ENCODE data around the gene GNPTAB. TPM values are rescaled to one million over a fixed set of nuclear protein-coding genes. Genes with fewer than 3 reads are reported as not detected.

The GNPTAB gene
- total RNA-seq: 10 to 100 TPM; 15.5 to 27.2 TPM

DNA sequence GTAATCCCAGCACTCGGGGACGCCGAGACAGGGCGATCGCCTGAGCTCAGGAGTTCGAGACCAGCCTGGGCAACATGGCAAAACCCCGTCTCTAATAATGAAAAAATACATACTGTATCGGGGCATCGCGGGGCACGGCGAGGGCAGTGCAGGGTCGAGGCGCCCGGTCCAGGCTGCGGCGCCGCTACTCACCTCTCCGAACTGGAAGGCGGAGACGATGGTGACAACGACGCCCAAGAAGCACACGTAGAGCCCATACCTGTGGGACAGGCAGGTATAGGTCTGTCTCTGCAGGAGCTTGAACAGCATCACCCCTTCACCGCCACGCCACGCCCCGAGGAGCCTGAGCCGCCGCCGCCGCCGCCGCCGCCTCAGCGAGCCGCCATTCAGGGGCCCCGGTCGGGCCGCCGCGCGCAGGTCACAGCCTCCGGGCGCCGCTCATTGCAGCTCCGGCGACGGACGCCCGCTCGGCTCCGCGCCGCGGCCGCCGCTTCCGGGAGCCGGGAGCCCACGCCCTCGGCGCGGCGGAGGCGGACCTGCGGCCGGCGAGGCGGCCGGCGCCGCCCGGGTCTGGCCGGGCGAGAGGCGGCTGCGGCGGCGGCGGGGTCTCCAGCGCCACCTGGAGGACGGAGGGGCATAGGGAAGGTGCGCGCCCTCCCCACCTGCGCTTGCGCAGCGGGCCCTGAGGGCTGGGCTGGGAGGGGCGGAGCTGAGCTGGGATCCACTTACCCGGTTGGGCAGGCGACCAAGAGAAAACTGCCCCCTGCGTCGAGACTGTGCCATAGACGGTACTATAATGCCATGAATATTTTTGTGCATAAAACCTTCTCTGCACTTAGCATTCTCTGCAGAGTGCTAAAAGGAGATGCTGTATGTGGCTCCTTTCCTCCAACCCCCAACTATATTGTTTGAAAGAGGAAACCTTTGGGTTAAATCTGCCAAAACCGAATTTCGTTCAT, at the start of gene GNPTAB:
Gene GNPTAB (minus strand): TSS at position 593 of the 959 bp plus-strand sequence. CDS start 284 bp downstream, at position 309.
- H3K4me1 ChIP-seq: peaks cover 15% of the 10 kb centered on the region
- peak within 1 kb of the TSS; percentile 43 to 85 (median 77) for H3K27ac ChIP-seq
- H3K4me3 ChIP-seq: peak within 1 kb of the TSS; percentile 45 to 84
- intact Hi-C loops (cut with DNase I): loop anchor here (5.0 kb wide), 1 partner anchor 338 kb away; no protein-coding TSS in a partner anchor
- no peaks in the 10 kb centered on the region for H3K9me3 ChIP-seq
- ATAC-seq: peak; percentile 98
- TF ChIP-seq, protein P1, sequence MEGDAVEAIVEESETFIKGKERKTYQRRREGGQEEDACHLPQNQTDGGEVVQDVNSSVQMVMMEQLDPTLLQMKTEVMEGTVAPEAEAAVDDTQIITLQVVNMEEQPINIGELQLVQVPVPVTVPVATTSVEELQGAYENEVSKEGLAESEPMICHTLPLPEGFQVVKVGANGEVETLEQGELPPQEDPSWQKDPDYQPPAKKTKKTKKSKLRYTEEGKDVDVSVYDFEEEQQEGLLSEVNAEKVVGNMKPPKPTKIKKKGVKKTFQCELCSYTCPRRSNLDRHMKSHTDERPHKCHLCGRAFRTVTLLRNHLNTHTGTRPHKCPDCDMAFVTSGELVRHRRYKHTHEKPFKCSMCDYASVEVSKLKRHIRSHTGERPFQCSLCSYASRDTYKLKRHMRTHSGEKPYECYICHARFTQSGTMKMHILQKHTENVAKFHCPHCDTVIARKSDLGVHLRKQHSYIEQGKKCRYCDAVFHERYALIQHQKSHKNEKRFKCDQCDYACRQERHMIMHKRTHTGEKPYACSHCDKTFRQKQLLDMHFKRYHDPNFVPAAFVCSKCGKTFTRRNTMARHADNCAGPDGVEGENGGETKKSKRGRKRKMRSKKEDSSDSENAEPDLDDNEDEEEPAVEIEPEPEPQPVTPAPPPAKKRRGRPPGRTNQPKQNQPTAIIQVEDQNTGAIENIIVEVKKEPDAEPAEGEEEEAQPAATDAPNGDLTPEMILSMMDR (IDR thresholded peaks at IDR 0.05): peak; percentile 54 to 99 (median 90)
- TF ChIP-seq POLR2A (IDR thresholded peaks at IDR 0.05): peak; percentile 20 to 49 (median 21)
- WGBS, 2 donors: 0 to 1% methylated on average over 12 to 92 of the region's 96 CpGs
- no peaks in the 10 kb centered on the region for H3K36me3 ChIP-seq (replicated peaks in 1 of 2; ENCODE audit: insufficient read depth in 1 of 2, low read depth in 2 of 2)
- peak; percentile 96 to 98 (median 96) for DNase-seq
- no peaks in the 10 kb centered on the region for H3K27me3 ChIP-seq

DNA sequence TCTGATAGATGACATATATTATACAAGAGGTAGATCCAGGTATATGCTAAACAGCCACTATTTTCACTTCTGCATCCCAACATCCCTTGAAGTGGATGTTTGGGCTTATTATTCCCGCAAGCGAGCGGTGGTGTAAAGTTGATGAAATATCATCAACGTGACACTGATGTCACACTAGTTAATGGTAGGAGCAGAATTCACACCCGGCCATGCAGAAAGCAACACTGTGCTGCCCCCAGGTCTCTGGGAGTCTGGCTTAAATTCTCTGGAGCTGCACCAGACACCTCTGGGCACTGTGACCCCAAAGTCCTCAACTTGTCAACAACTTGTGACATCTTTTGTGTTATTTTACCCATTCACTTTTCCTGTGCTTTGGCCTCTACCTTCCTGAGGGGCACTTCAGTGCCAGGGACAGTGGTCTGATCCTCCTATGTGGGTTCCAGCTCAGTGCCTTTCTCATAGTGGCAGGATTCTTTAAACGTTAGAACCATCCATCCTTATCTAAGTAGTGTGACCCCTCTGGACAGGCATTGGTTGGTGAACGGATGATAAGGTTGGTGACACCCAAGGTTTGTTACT, 47.6 kb upstream of the GNPTAB start:
- TF ChIP-seq, protein P1 (IDR thresholded peaks at IDR 0.05): no peak
- no peak for TF ChIP-seq POLR2A (IDR thresholded peaks at IDR 0.05)
- intact Hi-C loops (cut with DNase I): no loop called here

DNA sequence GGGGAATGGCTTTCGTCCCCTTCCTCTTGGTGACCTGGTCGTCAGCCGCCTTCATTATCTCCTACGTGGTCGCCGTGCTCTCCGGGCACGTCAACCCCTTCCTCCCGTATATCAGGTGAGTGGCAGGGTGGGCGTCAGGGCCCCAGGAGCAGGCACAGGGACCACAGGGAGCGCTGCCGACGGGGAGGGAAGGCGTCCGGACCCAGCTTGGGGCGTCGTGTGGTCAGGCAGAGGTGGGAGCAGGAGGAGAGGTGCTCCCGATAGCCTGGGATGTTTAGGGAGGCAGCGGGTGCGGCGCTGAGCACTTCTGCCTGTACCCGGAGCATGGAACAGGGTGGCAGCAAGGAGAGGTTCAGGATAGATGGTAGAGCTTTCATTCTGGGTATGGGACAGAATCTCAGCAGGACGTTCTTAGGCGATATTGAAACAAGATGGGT, 47.1 kb upstream of the GNPTAB start:
- ATAC-seq: peak; percentile 23
- H3K36me3 ChIP-seq (replicated peaks in 1 of 2; ENCODE audit: insufficient read depth in 1 of 2, low read depth in 2 of 2): no peaks in the 10 kb centered on the region
- intact Hi-C loops (cut with DNase I): no loop called here
- peak overlapping the region; percentile 53 to 86 for H3K4me3 ChIP-seq
- peak in 3 of 4 donors; percentile 32 to 43 (median 41) for DNase-seq
- no peaks in the 10 kb centered on the region for H3K9me3 ChIP-seq
- H3K4me1 ChIP-seq: peaks cover 24% of the 10 kb centered on the region
- TF ChIP-seq POLR2A (IDR thresholded peaks at IDR 0.05): no peak
- TF ChIP-seq, protein P1 (IDR thresholded peaks at IDR 0.05): no peak
- WGBS, 2 donors: 1 to 2% methylated on average over 6 to 24 of the region's 24 CpGs
- H3K27ac ChIP-seq: peak overlapping the region; percentile 94 to 98 (median 96)
- no peaks in the 10 kb centered on the region for H3K27me3 ChIP-seq

More for the DNA sequence above, 47.6 kb upstream of the GNPTAB start:
- Histone ChIP-seq H3K4me3 (peak overlapping the region in 1 of 2 donors; percentile 86), H3K36me3 (replicated peaks in 1 of 2; ENCODE audit: insufficient read depth in 1 of 2, low read depth in 2 of 2) (no peaks in the 10 kb centered on the region), H3K27ac (peak overlapping the region; percentile 94 to 98 (median 96)), H3K9me3 (no peaks in the 10 kb centered on the region), H3K27me3 (no peaks in the 10 kb centered on the region), H3K4me1 (peaks cover 24% of the 10 kb centered on the region)
- ATAC-seq: no peak
- DNase-seq: no peak
- WGBS, 2 donors: 28 to 45% methylated on average over 7 of the region's 7 CpGs

DNA sequence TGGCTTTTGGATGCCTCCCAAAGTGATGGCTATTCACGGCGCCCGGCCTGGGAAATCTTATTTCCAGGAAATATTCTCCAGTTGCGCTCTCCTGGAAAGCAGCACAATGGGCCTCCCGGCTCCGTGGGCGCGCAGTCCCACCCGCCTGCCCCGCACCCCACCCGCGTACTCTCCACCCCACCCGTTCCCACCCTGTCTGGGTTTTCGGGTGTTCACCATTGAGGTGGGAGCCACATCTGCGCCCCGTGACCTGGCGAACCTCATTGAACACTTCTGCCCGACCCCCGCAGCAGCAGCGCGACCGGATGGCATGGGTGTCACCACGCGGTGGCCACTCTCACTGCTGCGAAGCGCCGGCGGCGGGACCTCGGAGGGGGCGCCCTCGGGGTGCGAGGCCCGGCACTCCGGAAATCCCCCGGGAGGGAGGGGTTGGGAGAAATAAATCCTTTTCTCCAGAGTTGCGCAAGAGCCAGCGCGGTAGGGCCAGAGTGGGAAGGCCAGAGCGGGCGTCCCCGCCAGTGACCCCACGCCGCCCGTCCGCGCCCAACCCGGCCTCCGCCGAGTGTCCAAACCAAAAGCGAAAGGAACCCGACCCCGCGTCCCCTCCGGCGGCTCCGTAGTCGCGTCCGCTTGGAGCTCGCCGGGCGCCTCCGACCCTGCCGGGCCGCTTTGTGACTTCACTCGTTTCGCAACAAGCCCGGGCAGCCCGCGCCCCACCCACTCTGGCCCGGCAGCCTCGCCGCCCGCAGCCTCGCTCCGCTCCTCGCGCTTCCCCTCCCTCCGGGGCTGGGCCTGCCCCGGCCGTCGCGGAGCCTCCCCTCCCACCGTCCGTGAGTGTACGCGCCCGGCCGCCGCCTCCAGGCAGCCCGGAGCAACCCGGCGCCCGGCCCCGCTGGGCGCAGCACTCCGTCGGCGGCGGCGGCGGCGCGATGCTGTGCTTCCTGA, 46.4 kb upstream of the GNPTAB start, which contains the start of gene DRAM1:
Gene DRAM1 (plus strand): TSS at position 720 of the 945 bp plus-strand sequence. CDS start 210 bp downstream, at position 930.
- DNase-seq (peak; percentile 91 to 95 (median 94)), ATAC-seq (peak; percentile 94)
- TF ChIP-seq, protein P1 (IDR thresholded peaks at IDR 0.05): peak in 2 of 7 experiments; percentile 6 to 18
- TF ChIP-seq POLR2A (IDR thresholded peaks at IDR 0.05): peak; percentile 91 to 93 (median 91)
- no peaks in the 10 kb centered on the region for H3K36me3 ChIP-seq (replicated peaks in 1 of 2; ENCODE audit: insufficient read depth in 1 of 2, low read depth in 2 of 2)
- no peaks in the 10 kb centered on the region for H3K9me3 ChIP-seq
- H3K27ac ChIP-seq: peak within 1 kb of the TSS; percentile 94 to 98 (median 96)
- H3K4me1 ChIP-seq: peaks cover 24% of the 10 kb centered on the region
- 1% methylated on average over 89 of the region's 105 CpGs; no CpG with 5 or more reads in 1 of the 2 donors for WGBS, 2 donors
- peak within 1 kb of the TSS; percentile 53 to 86 for H3K4me3 ChIP-seq
- H3K27me3 ChIP-seq: no peaks in the 10 kb centered on the region
- intact Hi-C loops (cut with DNase I): no loop called here
